IMR-90 (cell line): ENCODE measurements around the gene RIMS4. TPM values are rescaled to one million over a fixed set of nuclear protein-coding genes. Genes with fewer than 3 reads are reported as not detected.

ENCODE experiments used
- ATAC-seq: fragments of 200-7000 bp; cut with Tn5 transposase; 2 replicates; pipeline ENCODE4 v1.9.1; 2020; ENCODE audit warnings: low read depth, mild to moderate bottlenecking, moderate library complexity
- BruUV-seq: library from RNA; stranded (reverse); fragments of 400-500 nt; replicated peaks from 2 replicates; lab custom pipeline; 2021; lab: Mats Ljungman, UMichigan
- CTCF ChIA-PET: fragments of 300-600 bp; formaldehyde crosslinking; extraction: SDS; loops from one replicate; lab custom pipeline; 2021; ENCODE audit warnings: antibody characterized with exemption; lab: Yijun Ruan, JAX
- POLR2A ChIA-PET: fragments of 300-600 bp; sonication (Branson Sonifier 250); formaldehyde crosslinking; loops from one replicate; lab custom pipeline; 2022; ENCODE audit warnings: antibody characterized with exemption; ENCODE audit not compliant: unreplicated experiment; lab: Charles Lee
- DNase-seq: peaks from one replicate; pipeline ENCODE4 v3.0.0; 2013
- H2AFZ ChIP-seq: replicated peaks from 2 replicates; pipeline ENCODE3; 2013; ENCODE audit warnings: low read length, mild to moderate bottlenecking; ENCODE audit not compliant: poor library complexity
- H2AK5ac ChIP-seq: 2 replicates; pipeline ENCODE4 v1.6.1; 2013; ENCODE audit warnings: low read depth, low read length, inconsistent platforms
- H2AK9ac ChIP-seq: replicated peaks from 2 replicates; pipeline ENCODE3; 2013; ENCODE audit warnings: mild to moderate bottlenecking, low read depth, low read length, moderate library complexity; ENCODE audit not compliant: poor library complexity
- H2BK120ac ChIP-seq: 2 replicates; pipeline ENCODE4 v1.6.1; 2013; ENCODE audit warnings: low read depth, low read length, inconsistent platforms
- H2BK15ac ChIP-seq: 3 replicates; pipeline ENCODE4 v1.6.1; 2013; ENCODE audit warnings: low read depth, low read length, inconsistent platforms
- H2BK20ac ChIP-seq: 2 replicates; pipeline ENCODE4 v1.6.1; 2013; ENCODE audit warnings: low read depth, mild to moderate bottlenecking, inconsistent platforms, low read length, moderate library complexity
- H2BK5ac ChIP-seq: 2 replicates; pipeline ENCODE4 v1.6.1; 2013; ENCODE audit warnings: mild to moderate bottlenecking, low read depth, low read length, inconsistent platforms; ENCODE audit not compliant: poor library complexity, severe bottlenecking
- H3K14ac ChIP-seq: replicated peaks from 2 replicates; pipeline ENCODE4 v1.6.1; 2013; ENCODE audit warnings: low read depth, low read length, inconsistent platforms
- H3K18ac ChIP-seq: 2 replicates; pipeline ENCODE4 v1.6.1; 2013; ENCODE audit warnings: low read depth, low read length, control low read depth
- H3K23ac ChIP-seq: 2 replicates; pipeline ENCODE4 v1.6.1; 2013; ENCODE audit warnings: low read depth, low read length, inconsistent platforms
- H3K27ac ChIP-seq: 2 replicates; pipeline ENCODE4 v1.5.1; 2013; ENCODE audit warnings: mild to moderate bottlenecking, control low read depth, low read length; ENCODE audit not compliant: insufficient read depth
- H3K27me3 ChIP-seq: 2 replicates; pipeline ENCODE4 v1.6.1; 2013; ENCODE audit warnings: low read length; ENCODE audit not compliant: control insufficient read depth, insufficient read depth
- H3K36me3 ChIP-seq: 2 replicates; pipeline ENCODE4 v1.6.1; 2013; ENCODE audit warnings: low read length, mixed read lengths; ENCODE audit not compliant: control insufficient read depth, insufficient read depth
- H3K4ac ChIP-seq: 2 replicates; pipeline ENCODE4 v1.6.1; 2013; ENCODE audit warnings: low read depth, low read length, inconsistent platforms
- H3K4me1 ChIP-seq: 2 replicates; pipeline ENCODE4 v1.6.1; 2013; ENCODE audit warnings: low read length, mixed read lengths; ENCODE audit not compliant: control insufficient read depth, insufficient read depth
- H3K4me2 ChIP-seq: 2 replicates; pipeline ENCODE4 v1.6.1; 2013; ENCODE audit warnings: low read depth, mild to moderate bottlenecking, control low read depth, low read length, moderate library complexity
- H3K4me3 ChIP-seq: 2 replicates; pipeline ENCODE4 v1.5.1; 2013; ENCODE audit warnings: low read depth, mild to moderate bottlenecking, control low read depth, low read length, moderate library complexity; ENCODE audit not compliant: insufficient read depth
- H3K56ac ChIP-seq: 2 replicates; pipeline ENCODE4 v1.6.1; 2013; ENCODE audit warnings: low read length, inconsistent platforms; ENCODE audit not compliant: insufficient read depth; ENCODE audit errors: extremely low read depth
- H3K79me1 ChIP-seq, 2 experiments: 2 replicates each; pipeline ENCODE4 v1.6.1; 2013; ENCODE audit warnings: low read length in 2 of 2, inconsistent platforms in 1 of 2, low read depth in 1 of 2
- H3K9ac ChIP-seq: 2 replicates; pipeline ENCODE4 v1.6.1; 2013; ENCODE audit warnings: low read depth, low read length, control low read depth
- H3K9me1 ChIP-seq: 2 replicates; pipeline ENCODE4 v1.6.1; 2013; ENCODE audit warnings: low read length, inconsistent platforms; ENCODE audit not compliant: insufficient read depth
- H3K9me3 ChIP-seq: 2 replicates; pipeline ENCODE4 v1.6.1; 2013; ENCODE audit warnings: low read length; ENCODE audit not compliant: control insufficient read depth, insufficient read depth
- H4K20me1 ChIP-seq: 2 replicates; pipeline ENCODE4 v1.6.1; 2013; ENCODE audit warnings: low read length, inconsistent platforms; ENCODE audit not compliant: insufficient read depth
- H4K5ac ChIP-seq: 2 replicates; pipeline ENCODE4 v1.6.1; 2013; ENCODE audit warnings: mild to moderate bottlenecking, low read depth, low read length, control low read depth
- H4K8ac ChIP-seq, 2 experiments: 2 replicates each; pipeline ENCODE4 v1.6.1; 2013; ENCODE audit warnings: low read depth in 2 of 2, low read length in 2 of 2, control low read depth in 1 of 2, inconsistent platforms in 1 of 2
- H4K91ac ChIP-seq: 2 replicates; pipeline ENCODE4 v1.6.1; 2013; ENCODE audit warnings: low read depth, low read length, inconsistent platforms; ENCODE audit not compliant: insufficient read depth
- BHLHE40 ChIP-seq: fragments of 150-350 bp; IDR thresholded peaks from 2 replicates; pipeline ENCODE4 v1.6.1; 2016; ENCODE audit warnings: mild to moderate bottlenecking, low read depth, low read length
- CEBPB ChIP-seq: IDR thresholded peaks from 2 replicates; pipeline ENCODE4 v1.6.1; 2012; ENCODE audit warnings: low read depth, low read length, improper control_type of control experiment
- CHD1 ChIP-seq: IDR thresholded peaks from 2 replicates; pipeline ENCODE4 v1.6.1; 2012; ENCODE audit warnings: low read depth, low read length, improper control_type of control experiment
- CTCF ChIP-seq: conservative IDR thresholded peaks from 2 replicates; pipeline ENCODE4 v1.5.1; 2012; ENCODE audit warnings: mild to moderate bottlenecking, low read depth, low read length, improper control_type of control experiment
- ELK1 ChIP-seq: fragments of 150-350 bp; IDR thresholded peaks from 2 replicates; pipeline ENCODE4 v1.6.1; 2016; ENCODE audit warnings: low read depth, mild to moderate bottlenecking, low read length, moderate library complexity, borderline replicate concordance
- FOS ChIP-seq: fragments of 150-350 bp; IDR thresholded peaks from 2 replicates; pipeline ENCODE4 v1.6.1; 2016; ENCODE audit warnings: low read depth, low read length
- MAFK ChIP-seq: IDR thresholded peaks from 2 replicates; pipeline ENCODE4 v1.6.1; 2012; ENCODE audit warnings: low read depth, low read length, improper control_type of control experiment
- MAZ ChIP-seq: IDR thresholded peaks from 2 replicates; pipeline ENCODE4 v1.6.1; 2012; ENCODE audit warnings: low read depth, mild to moderate bottlenecking, low read length, improper control_type of control experiment, moderate library complexity, borderline replicate concordance
- MXI1 ChIP-seq: IDR thresholded peaks from 2 replicates; pipeline ENCODE4 v1.6.1; 2012; ENCODE audit warnings: low read depth, mild to moderate bottlenecking, low read length, moderate library complexity, borderline replicate concordance
- NFE2L2 ChIP-seq: fragments of 150-350 bp; IDR thresholded peaks from 2 replicates; pipeline ENCODE4 v1.6.1; 2016; ENCODE audit warnings: low read depth, mild to moderate bottlenecking, low read length
- POLR2A ChIP-seq: IDR thresholded peaks from 2 replicates; pipeline ENCODE4 v1.6.1; 2012; ENCODE audit warnings: mild to moderate bottlenecking, low read depth, low read length
- RAD21 ChIP-seq: IDR thresholded peaks from 2 replicates; pipeline ENCODE4 v1.6.1; 2012; ENCODE audit warnings: low read length, improper control_type of control experiment
- RCOR1 ChIP-seq: IDR thresholded peaks from 2 replicates; pipeline ENCODE4 v1.6.1; 2012; ENCODE audit warnings: mild to moderate bottlenecking, low read length, improper control_type of control experiment; ENCODE audit not compliant: insufficient replicate concordance
- RFX5 ChIP-seq: IDR thresholded peaks from 2 replicates; pipeline ENCODE4 v1.8.0; 2012; ENCODE audit warnings: low read depth, mild to moderate bottlenecking, low read length, moderate library complexity
- SMC3 ChIP-seq: fragments of 150-350 bp; IDR thresholded peaks from 2 replicates; pipeline ENCODE4 v1.6.1; 2016; ENCODE audit warnings: low read depth, mild to moderate bottlenecking, antibody characterized with exemption, low read length, moderate library complexity
- USF2 ChIP-seq: fragments of 150-350 bp; IDR thresholded peaks from 2 replicates; pipeline ENCODE4 v1.6.1; 2017; ENCODE audit warnings: mild to moderate bottlenecking, antibody characterized with exemption, low read length, low read depth
- WGBS, 2 experiments: methylation state at CpG; one replicate each; pipeline versions ENCODE4 v1.1.5 to v1.1.7; 2013; ENCODE audit warnings: missing lambda C conversion rate in 2 of 2; ENCODE audit not compliant: insufficient read length in 1 of 2; ENCODE audit errors: extremely low coverage in 2 of 2; 5-methylcytosine and 5-hydroxymethylcytosine counted together
- dilution Hi-C: fragments of 300-500 bp; cut with HindIII; formaldehyde crosslinking; loops from one replicate; pipeline ENCODE4 v1.14.3; 2018; ENCODE audit warnings: low sequenced_read_pairs; ENCODE audit not compliant: unreplicated experiment
- in situ Hi-C: fragments of 300-500 bp; cut with MboI; formaldehyde crosslinking; loops from 3 replicates; pipeline ENCODE4 v1.14.3; 2019; ENCODE audit warnings: low sequenced_read_pairs, inconsistent platforms, mixed read lengths
- intact Hi-C: fragments of 100-400 bp; cut with micrococcal nuclease; formaldehyde crosslinking; loops from 2 replicates; pipeline ENCODE4 v1.10.0; 2022
- polyA plus RNA-seq, 3 experiments: library from polyadenylated mRNA; depleted of rRNA; stranded (reverse); fragments of >200 nt; gene quantifications; 2 replicates each; pipeline ENCODE4 v1.2.3, GENCODE V29; 2012; ENCODE audit warnings: low replicate concordance in 1 of 3
- total RNA-seq: library from RNA; depleted of rRNA; stranded (reverse); fragments of >200 nt; gene quantifications from 2 replicates; pipeline ENCODE4 v1.2.3, GENCODE V29; 2012

The RIMS4 gene
- total and polyA plus RNA-seq, 2 of the 4 experiments (the other 2 are of a cell fraction) = not detected

GRCh38 chr20:44851545-44851944, 41.2 kb upstream of the RIMS4 start:
- H2BK15ac ChIP-seq = no peak overlapping the region
- H3K79me1 ChIP-seq = no peaks in the 10 kb centered on the region
- no peak overlapping the region for H2AK9ac ChIP-seq
- CTCF ChIA-PET = interaction anchor here (1.0 kb wide), 1 partner anchor 18 kb away, joined by 3 read pairs; no protein-coding TSS in a partner anchor
- H4K91ac ChIP-seq = no peak overlapping the region
- BruUV-seq = no TSS peak
- no peak overlapping the region for H3K14ac ChIP-seq
- no peak overlapping the region for H2BK20ac ChIP-seq
- 20% methylated on average over 1 of the region's 3 CpGs; no CpG with 5 or more reads in 1 of the 2 experiments for WGBS, 2 experiments
- H3K4me2 ChIP-seq = no peak overlapping the region
- dilution Hi-C loops = no loop called here
- H4K8ac ChIP-seq = no peak overlapping the region
- H3K18ac ChIP-seq = no peak overlapping the region
- no peak overlapping the region for H4K5ac ChIP-seq
- no peak for ATAC-seq
- no peak overlapping the region for H3K4ac ChIP-seq
- H2AFZ ChIP-seq = no peak overlapping the region
- H3K27ac ChIP-seq = no peak overlapping the region
- no peaks in the 10 kb centered on the region for H3K36me3 ChIP-seq
- no peaks in the 10 kb centered on the region for H3K9me3 ChIP-seq
- in situ Hi-C loops = loop anchor here (25.0 kb wide), 1 partner anchor 464 kb away; no protein-coding TSS in a partner anchor
- no peak overlapping the region for H2BK5ac ChIP-seq
- TF ChIP-seq MAZ (no peak), FOS (no peak), CTCF (no peak), ELK1 (no peak), RAD21 (no peak), MXI1 (no peak), POLR2A (no peak), CHD1 (no peak), SMC3 (no peak), MAFK (no peak), CEBPB (no peak), NFE2L2 (no peak), RCOR1 (no peak), BHLHE40 (no peak), USF2 (no peak), RFX5 (no peak)
- peaks cover 1% of the 10 kb centered on the region; the same call in 1 of the 2 replicates for H3K27me3 ChIP-seq
- H4K20me1 ChIP-seq = no peaks in the 10 kb centered on the region
- no peak overlapping the region for H2BK120ac ChIP-seq
- H3K9me1 ChIP-seq = no peaks in the 10 kb centered on the region
- POLR2A ChIA-PET = no interaction called here
- H3K4me1 ChIP-seq = no peaks in the 10 kb centered on the region
- H3K56ac ChIP-seq = no peak overlapping the region
- H3K23ac ChIP-seq = no peak overlapping the region
- no peak overlapping the region for H3K9ac ChIP-seq
- DNase-seq = no peak
- H3K4me3 ChIP-seq = no peak overlapping the region
- intact Hi-C loops = no loop called here
- H2AK5ac ChIP-seq = no peak overlapping the region
